Measurements from ENCODE around the gene MANEA. TPM values are rescaled to one million over a fixed set of nuclear protein-coding genes. Genes with fewer than 3 reads are reported as not detected.

MANEA gene
- total and polyA plus RNA-seq, 2 of the 8 experiments (the other 6 are each of a cell fraction or from before 2014, with no cell fraction given), result 2.8 to 10.4 TPM

DNA sequence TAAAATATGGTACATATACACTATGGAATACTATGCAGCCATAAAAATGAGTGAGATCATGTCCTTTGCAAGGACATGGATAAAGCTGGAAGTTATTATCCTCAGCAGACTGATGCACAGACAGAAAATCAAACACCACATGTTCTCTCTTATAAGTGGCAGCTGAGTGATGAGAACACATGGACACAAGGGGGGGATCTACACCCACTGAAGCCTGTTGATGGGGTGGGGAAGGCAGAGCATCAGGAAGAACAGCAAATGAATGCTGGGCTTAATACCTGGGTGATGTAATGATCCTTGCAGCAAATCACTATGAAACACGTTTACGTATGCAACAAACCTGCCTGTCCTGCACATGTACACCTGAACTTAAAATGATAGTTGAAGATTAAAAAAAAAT lies 71.3 kb downstream of the MANEA start:
- Histone ChIP-seq H3K4me2 (ENCODE audit: insufficient read depth in 1 of 2, low read depth in 2 of 2, low read length in 2 of 2) (no peak overlapping the region), H2BK15ac (ENCODE audit: low read length) (no peak overlapping the region), H3K4me1 (replicated peaks in 1 of 4; ENCODE audit: control insufficient read depth in 3 of 4, insufficient read depth in 4 of 4, low read length in 3 of 4) (0 out of 7 replicates have a peak, but pooled peaks cover 0 to 2% (median 0%) of the 10 kb centered on the region in 4 experiments), H2BK5ac (ENCODE audit: low read depth, low read length) (no peak overlapping the region), H3K23me2 (ENCODE audit: low read depth, low read length) (no peaks in the 10 kb centered on the region), H4K91ac (replicated peaks; ENCODE audit: insufficient read length, low read length) (no peak overlapping the region), H4K8ac (ENCODE audit: extremely low read depth, insufficient read depth, low read length) (no peak overlapping the region), H3K18ac (ENCODE audit: extremely low read depth, low read length) (no peak overlapping the region), H3K79me1 (ENCODE audit: low read depth, low read length) (no peaks in the 10 kb centered on the region), H4K5ac (ENCODE audit: insufficient read length, low read depth, low read length) (no peak overlapping the region), H2AFZ (ENCODE audit: low read length) (no peak overlapping the region), H3K79me2 (ENCODE audit: control insufficient read depth in 1 of 2, insufficient read depth in 2 of 2, low read length in 2 of 2) (no peaks in the 10 kb centered on the region), H3K4me3 (ENCODE audit: extremely low read depth in 1 of 4, insufficient read depth in 2 of 4, low read depth in 3 of 4, low read length in 4 of 4) (no peak overlapping the region), H3K9me3 (ENCODE audit: insufficient read depth in 2 of 2, low read depth in 1 of 2, low read length in 1 of 2) (peaks cover 0 to 3% of the 10 kb centered on the region in 2 experiments; a peak in 1 of 4 replicates), H3K56ac (replicated peaks; ENCODE audit: insufficient read length, low read depth, low read length) (no peak overlapping the region), H3K27ac (ENCODE audit: low read depth, low read length) (no peak overlapping the region), H3K4ac (replicated peaks; ENCODE audit: insufficient read length, low read depth, low read length) (no peak overlapping the region), H2BK20ac (ENCODE audit: low read length) (no peak overlapping the region), H3K36me3 (ENCODE audit: control insufficient read depth in 2 of 4, insufficient read depth in 4 of 4, low read length in 3 of 4) (no peaks in the 10 kb centered on the region; a peak in 1 of 8 replicates), H2BK120ac (replicated peaks; ENCODE audit: low read depth, low read length) (no peak overlapping the region), H3K9ac (replicated peaks in 1 of 4; ENCODE audit: extremely low read depth in 1 of 4, low read depth in 3 of 4, low read length in 3 of 4) (no peak overlapping the region), H2AK5ac (ENCODE audit: low read depth, low read length) (no peak overlapping the region), H3K23ac (ENCODE audit: insufficient read length) (no peak overlapping the region), H4K20me1 (replicated peaks in 1 of 2; ENCODE audit: control insufficient read depth in 1 of 2, insufficient read depth in 2 of 2, low read length in 2 of 2) (no peaks in the 10 kb centered on the region), H3K27me3 (replicated peaks in 1 of 4; ENCODE audit: control insufficient read depth in 3 of 4, extremely low read depth in 1 of 4, insufficient read depth in 3 of 4, low read length in 3 of 4) (no peaks in the 10 kb centered on the region), H2BK12ac (ENCODE audit: low read depth, low read length) (no peak overlapping the region), H3K14ac (ENCODE audit: insufficient read length) (no peak overlapping the region)
- CTCF ChIA-PET (ENCODE audit: partially characterized antibody), result interaction anchor here (0.7 to 2.5 kb wide), 5 partner anchors 172 to 755 kb away, joined by 3 to 11 read pairs (median 3); no protein-coding TSS in a partner anchor
- POLR2A ChIA-PET (ENCODE audit: partially characterized antibody), result no interaction called here
- DNase-seq (ENCODE audit: low read depth in 1 of 2, low spot score in 2 of 2) (no peak), FAIRE-seq (no peak)
- TF ChIP-seq, protein P1, sequence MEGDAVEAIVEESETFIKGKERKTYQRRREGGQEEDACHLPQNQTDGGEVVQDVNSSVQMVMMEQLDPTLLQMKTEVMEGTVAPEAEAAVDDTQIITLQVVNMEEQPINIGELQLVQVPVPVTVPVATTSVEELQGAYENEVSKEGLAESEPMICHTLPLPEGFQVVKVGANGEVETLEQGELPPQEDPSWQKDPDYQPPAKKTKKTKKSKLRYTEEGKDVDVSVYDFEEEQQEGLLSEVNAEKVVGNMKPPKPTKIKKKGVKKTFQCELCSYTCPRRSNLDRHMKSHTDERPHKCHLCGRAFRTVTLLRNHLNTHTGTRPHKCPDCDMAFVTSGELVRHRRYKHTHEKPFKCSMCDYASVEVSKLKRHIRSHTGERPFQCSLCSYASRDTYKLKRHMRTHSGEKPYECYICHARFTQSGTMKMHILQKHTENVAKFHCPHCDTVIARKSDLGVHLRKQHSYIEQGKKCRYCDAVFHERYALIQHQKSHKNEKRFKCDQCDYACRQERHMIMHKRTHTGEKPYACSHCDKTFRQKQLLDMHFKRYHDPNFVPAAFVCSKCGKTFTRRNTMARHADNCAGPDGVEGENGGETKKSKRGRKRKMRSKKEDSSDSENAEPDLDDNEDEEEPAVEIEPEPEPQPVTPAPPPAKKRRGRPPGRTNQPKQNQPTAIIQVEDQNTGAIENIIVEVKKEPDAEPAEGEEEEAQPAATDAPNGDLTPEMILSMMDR (IDR thresholded peaks at IDR 0.05; ENCODE audit: control extremely low read depth in 1 of 3, insufficient read depth in 1 of 3, low read depth in 1 of 3, low read length in 3 of 3), result peak in 2 of 3 experiments; percentile 30 to 54; a peak in 2 of 4 replicates
- TF ChIP-seq KDM1A (IDR thresholded peaks at IDR 0.05; ENCODE audit: borderline replicate concordance, low read length) (no peak), RAD21 (IDR thresholded peaks at IDR 0.05 in 1 of 2, conservative IDR thresholded peaks at IDR 0.05 in 1 of 2; ENCODE audit: low read depth in 2 of 2, low read length in 2 of 2) (peak; percentile 81 to 85)
- WGBS, 2 experiments (ENCODE audit: extremely low coverage in 1 of 2, insufficient coverage in 1 of 2, insufficient read length in 1 of 2, insufficient replicate concordance in 2 of 2, low coverage in 1 of 2, low lambda C conversion rate in 2 of 2, missing lambda C conversion rate in 1 of 2), result 95% methylated on average over 2 of the region's 2 CpGs; no CpG with 5 or more reads in 1 of the 2 experiments
